AG10803 (cell line): ENCODE measurements around the gene ERG28.

ENCODE experiments used
- DNase-seq: peaks from one replicate; pipeline ENCODE4 v3.0.0; 2010; ENCODE audit warnings: low read depth
- H3K4me3 ChIP-seq: 2 replicates; pipeline ENCODE4 v1.5.1; 2011; ENCODE audit warnings: mild to moderate bottlenecking, low read length, control low read depth
- TF ChIP-seq, protein P1 (sequence below): conservative IDR thresholded peaks from 2 replicates; pipeline ENCODE4 v1.5.1; 2011; ENCODE audit warnings: mild to moderate bottlenecking, low read length, control low read depth, inconsistent platforms

ERG28 gene, protein sequence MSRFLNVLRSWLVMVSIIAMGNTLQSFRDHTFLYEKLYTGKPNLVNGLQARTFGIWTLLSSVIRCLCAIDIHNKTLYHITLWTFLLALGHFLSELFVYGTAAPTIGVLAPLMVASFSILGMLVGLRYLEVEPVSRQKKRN

DNA sequence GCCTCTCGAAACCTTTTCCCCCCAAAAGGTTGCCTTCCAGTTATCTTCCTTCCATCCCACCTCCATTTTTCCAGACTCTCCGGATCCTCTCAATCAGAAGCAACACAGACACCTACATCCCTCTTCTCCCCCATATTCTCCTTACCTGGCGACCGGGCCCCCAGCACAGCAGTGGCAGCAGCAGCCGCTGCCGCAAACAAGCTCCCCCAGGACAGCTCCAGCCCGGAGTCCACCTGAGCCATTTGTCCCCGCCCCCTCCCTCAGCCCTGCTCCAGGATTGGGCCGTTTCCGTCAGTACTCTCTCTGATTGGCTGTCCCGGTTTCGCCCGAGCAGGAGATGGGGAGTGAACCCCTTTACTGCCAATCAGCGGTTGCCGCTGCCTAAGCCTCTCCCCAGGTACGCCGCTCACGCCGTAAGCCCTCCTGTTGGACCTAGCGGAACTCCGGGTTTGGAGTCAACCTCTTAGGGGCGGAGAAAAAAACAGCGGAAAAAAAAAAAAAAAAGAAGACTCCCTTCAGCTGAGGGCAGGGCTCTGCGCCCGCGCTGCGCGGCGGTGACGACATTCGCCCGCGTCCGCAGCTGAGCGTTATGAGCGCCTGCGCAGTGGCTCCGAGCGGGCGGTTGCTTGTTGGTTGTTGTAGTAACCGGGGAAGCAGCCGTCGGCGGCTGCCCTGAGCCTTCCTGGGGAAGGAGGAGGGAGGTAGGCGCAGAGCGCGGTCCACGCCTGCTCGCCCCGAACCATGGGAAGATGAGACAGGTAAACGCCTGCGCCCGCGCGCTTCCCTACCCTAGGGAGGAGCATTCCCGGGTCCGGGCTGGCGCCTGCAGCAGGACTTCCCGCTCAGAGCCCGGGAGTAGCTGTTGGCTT, at the start of gene ERG28, which contains the start of gene TTLL5:
Gene ERG28, minus strand, starts transcription at position 247 of the 869 bp plus-strand sequence. CDS start 3,374 bp downstream, outside the sequence.
Gene TTLL5, plus strand, starts transcription at position 617 of the 869 bp plus-strand sequence. CDS start 1,904 bp downstream, outside the sequence.
- TF ChIP-seq, protein P1, sequence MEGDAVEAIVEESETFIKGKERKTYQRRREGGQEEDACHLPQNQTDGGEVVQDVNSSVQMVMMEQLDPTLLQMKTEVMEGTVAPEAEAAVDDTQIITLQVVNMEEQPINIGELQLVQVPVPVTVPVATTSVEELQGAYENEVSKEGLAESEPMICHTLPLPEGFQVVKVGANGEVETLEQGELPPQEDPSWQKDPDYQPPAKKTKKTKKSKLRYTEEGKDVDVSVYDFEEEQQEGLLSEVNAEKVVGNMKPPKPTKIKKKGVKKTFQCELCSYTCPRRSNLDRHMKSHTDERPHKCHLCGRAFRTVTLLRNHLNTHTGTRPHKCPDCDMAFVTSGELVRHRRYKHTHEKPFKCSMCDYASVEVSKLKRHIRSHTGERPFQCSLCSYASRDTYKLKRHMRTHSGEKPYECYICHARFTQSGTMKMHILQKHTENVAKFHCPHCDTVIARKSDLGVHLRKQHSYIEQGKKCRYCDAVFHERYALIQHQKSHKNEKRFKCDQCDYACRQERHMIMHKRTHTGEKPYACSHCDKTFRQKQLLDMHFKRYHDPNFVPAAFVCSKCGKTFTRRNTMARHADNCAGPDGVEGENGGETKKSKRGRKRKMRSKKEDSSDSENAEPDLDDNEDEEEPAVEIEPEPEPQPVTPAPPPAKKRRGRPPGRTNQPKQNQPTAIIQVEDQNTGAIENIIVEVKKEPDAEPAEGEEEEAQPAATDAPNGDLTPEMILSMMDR: no peak
- peak; percentile 97 for DNase-seq
- H3K4me3 ChIP-seq: peak within 1 kb of the TSS; percentile 94

DNA sequence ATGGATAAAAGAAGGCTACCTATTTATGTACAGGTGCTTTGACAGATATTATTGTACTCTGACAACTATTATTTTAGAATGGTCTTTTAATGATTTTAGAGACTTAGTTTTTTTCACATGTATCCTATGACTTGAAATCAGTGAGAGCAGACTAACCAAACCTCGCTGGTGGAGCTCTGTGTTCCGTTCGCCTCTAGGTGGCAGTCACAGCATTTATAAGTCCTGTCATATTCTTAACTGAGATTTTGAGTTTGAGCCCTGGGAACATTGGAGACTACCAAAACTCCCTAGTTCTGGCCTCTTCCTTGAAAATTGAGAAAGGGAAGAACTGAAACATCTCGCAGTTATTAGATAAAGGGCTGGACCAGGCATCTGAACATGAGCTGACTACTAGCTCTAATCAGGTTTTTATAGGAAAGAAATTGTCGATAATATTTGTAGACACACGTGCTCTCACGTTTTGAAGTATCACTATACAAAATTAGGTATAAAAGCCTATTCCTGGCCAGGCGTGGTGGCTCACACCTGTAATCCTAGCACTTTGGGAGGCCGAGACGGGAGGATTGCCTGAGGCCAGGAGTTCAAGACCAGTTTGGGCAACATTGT, 48.6 kb upstream of the ERG28 start:
- TF ChIP-seq, protein P1: peak; percentile 86
- DNase-seq: peak; percentile 84
- no peak overlapping the region for H3K4me3 ChIP-seq

DNA sequence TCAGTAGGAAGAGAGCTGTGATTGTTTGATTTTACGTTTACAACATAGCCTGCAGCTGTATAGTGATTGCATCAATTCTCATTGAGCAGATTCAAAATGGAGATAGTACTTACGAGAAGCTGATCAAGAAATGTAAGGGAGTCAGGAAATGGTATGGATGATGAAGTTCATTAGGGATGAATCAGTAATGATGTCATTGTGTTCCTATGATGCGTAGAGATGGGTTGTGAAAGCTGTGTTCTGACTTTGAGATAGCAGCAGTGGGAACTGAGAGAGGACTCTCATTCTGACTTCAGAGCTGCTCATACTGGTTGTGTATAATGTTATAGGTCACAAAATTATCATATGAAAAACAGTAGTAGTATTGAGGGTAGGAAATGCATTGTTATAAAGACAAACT, 44.3 kb upstream of the ERG28 start:
- DNase-seq: no peak
- H3K4me3 ChIP-seq: no peak overlapping the region
- TF ChIP-seq, protein P1: no peak

DNA sequence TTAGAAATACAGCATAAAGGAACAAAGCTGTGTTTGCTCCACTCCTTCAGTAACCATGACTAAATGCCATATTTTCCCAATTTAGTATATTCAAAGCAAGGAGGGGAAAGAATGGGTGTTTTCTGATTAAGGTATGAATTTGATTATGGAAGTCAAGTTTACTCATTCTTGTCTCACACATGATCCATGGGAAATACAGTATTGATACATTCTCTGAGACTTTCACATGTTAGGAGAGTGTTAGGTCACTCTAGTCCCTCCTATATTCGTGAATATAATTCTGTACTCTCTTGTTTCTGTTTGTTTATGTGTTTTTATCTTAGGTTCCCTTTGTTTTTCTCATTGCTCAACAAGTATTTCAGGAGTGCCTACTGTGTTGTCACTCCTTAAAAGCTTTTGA, 42.8 kb upstream of the ERG28 start:
- no peak overlapping the region for H3K4me3 ChIP-seq
- DNase-seq: peak; percentile 9
- TF ChIP-seq, protein P1: no peak

DNA sequence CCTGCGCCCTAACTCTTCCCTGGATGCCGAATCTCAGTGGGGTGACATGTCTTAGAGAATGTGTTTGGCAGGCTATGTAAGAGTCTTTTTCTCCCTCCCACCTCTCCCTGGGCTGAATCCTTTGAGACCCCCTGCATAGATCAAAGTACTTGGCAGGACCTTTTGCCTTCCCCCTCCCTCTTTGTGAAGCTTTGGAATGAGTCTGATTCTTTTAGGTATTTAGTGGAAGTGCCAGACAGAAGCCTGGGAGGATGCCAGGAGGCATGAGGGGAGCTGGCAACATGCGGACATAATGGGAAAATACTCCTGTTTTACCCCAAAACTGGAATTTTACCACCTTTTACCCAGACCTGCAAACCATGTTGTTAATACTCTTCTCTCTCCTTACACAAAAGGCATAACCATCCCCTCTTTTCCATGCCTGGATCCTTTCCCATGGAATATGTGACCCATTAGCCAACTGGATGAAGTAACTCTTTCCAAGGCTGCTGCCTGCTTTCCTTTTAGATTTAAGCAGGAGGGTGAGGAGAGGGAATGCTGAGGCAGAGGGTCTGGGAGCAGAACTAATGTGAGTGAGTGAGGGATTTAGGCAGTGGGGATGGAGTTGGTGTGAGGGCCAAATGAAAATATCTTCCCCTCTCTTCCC, 42.1 kb upstream of the ERG28 start:
- peak; percentile 49 for DNase-seq
- TF ChIP-seq, protein P1: no peak
- H3K4me3 ChIP-seq: no peak overlapping the region

DNA sequence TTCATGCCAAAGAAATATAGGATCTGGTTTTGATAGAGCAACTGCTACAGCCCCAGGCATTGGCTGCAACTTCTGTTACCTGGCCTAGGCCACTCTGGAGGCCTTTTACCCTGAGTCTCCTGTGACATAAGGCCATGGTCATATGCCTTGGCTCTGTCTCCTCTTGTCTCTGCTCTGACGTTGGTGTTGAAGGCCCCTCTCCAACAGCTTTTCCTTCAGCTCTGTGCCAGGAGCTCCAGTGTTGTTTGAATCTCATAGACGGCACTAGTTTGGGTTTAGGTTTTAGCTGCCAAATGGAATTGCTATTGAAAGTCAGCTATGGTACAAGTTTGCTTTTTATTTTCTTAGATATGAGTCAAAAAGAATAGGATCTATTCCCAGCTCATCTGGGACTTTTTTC, 41.4 kb upstream of the ERG28 start:
- TF ChIP-seq, protein P1: no peak
- H3K4me3 ChIP-seq: no peak overlapping the region
- no peak for DNase-seq
